Gastroesophageal sphincter (tissue), 4 donors: ENCODE measurements around the gene TMCO4. TPM values are rescaled to one million over a fixed set of nuclear protein-coding genes. Genes with fewer than 3 reads are reported as not detected.

Experiments
- ATAC-seq: fragments of 150-250 bp; one replicate; pipeline ENCODE4 v1.9.1; 2016; ENCODE audit warnings: mild to moderate bottlenecking, moderate library complexity
- H3K27ac ChIP-seq, 4 donors: fragments of 200-600 bp; sonication (generic) in 3 of 4; 1 replicate in 3 of 4; 2 replicates in 1 of 4; pipeline ENCODE4 v1.5.1; 2016 to 2019
- H3K27me3 ChIP-seq: fragments of 200-600 bp; sonication (generic); one replicate; pipeline ENCODE4 v1.5.1; 2019
- H3K36me3 ChIP-seq, 2 donors: fragments of 200-600 bp; sonication (generic); one replicate each; pipeline ENCODE4 v1.5.1; 2019; ENCODE audit warnings: control low read depth in 1 of 2
- H3K4me1 ChIP-seq, 3 donors: fragments of 200-600 bp; sonication (generic); 1 replicate in 2 of 3; 2 replicates in 1 of 3; pipeline ENCODE4 v1.5.1; 2016 to 2019; ENCODE audit warnings: control low read depth in 2 of 3
- H3K4me3 ChIP-seq, 2 donors: fragments of 200-600 bp; sonication (generic); one replicate each; pipeline ENCODE4 v1.5.1; 2019; ENCODE audit warnings: mild to moderate bottlenecking in 1 of 2, moderate library complexity in 1 of 2
- H3K9me3 ChIP-seq, 3 donors: fragments of 200-600 bp; sonication (generic); one replicate each; pipeline ENCODE4 v1.5.1; 2017 to 2019; ENCODE audit warnings: control low read depth in 2 of 3
- CTCF ChIP-seq, 4 experiments: fragments of 200-600 bp in 2 of 4; fragments of 450-650 bp in 2 of 4; sonication (generic) in 1 of 4; IDR thresholded peaks; one replicate each; pipeline ENCODE4 v1.5.1; 2017 to 2019; ENCODE audit warnings: antibody characterized with exemption in 4 of 4, mild to moderate bottlenecking in 2 of 4, moderate library complexity in 2 of 4
- EP300 ChIP-seq: sonication (generic); formaldehyde crosslinking; IDR thresholded peaks from one replicate; pipeline ENCODE4 v1.6.1; 2017; ENCODE audit warnings: antibody characterized with exemption, mild to moderate bottlenecking
- POLR2A ChIP-seq, 2 donors: fragments of 450-650 bp; IDR thresholded peaks; one replicate each; pipeline ENCODE4 v1.6.1; 2017; ENCODE audit warnings: antibody characterized with exemption in 2 of 2, mild to moderate bottlenecking in 2 of 2, moderate library complexity in 1 of 2
- POLR2AphosphoS5 ChIP-seq: sonication (generic); formaldehyde crosslinking; IDR thresholded peaks from one replicate; pipeline ENCODE4 v1.6.1; 2017; ENCODE audit warnings: antibody characterized with exemption
- WGBS, 2 donors: methylation state at CpG; one replicate each; pipeline ENCODE4 v1.1.5; 2018; ENCODE audit warnings: low coverage in 1 of 2; 5-methylcytosine and 5-hydroxymethylcytosine counted together
- total RNA-seq, 4 donors: library from RNA; depleted of rRNA; stranded (reverse); fragments of >200 nt; gene quantifications; one replicate each; pipeline ENCODE4 v1.1.0, GENCODE V29; 2016

The TMCO4 gene
- total RNA-seq, 4 donors from 2014 or later, result 18.1 to 36.9 (median 24.5) TPM

- H3K9me3 ChIP-seq, result no peaks in the 10 kb centered on the region
- H3K27ac ChIP-seq, result no peak overlapping the region
- no peak overlapping the region for H3K4me3 ChIP-seq
- peaks cover 46% of the 10 kb centered on the region for H3K27me3 ChIP-seq
- H3K4me1 ChIP-seq, result peaks cover 0 to 39% (median 9%) of the 10 kb centered on the region in 3 donors
- no peak for ATAC-seq
- H3K36me3 ChIP-seq, result peaks cover 0 to 20% of the 10 kb centered on the region in 2 donors
- 3 to 6% methylated on average over 6 to 9 of the region's 9 CpGs for WGBS, 2 donors
- TF ChIP-seq POLR2AphosphoS5 (peak; percentile 1), CTCF (IDR thresholded peaks at IDR 0.05) (peak in 3 of 4 experiments; percentile 71 to 77 (median 73)), EP300 (no peak), POLR2A (IDR thresholded peaks at IDR 0.05) (no peak)
These were observed 137.9 kb downstream of the TMCO4 start for GRCh38 chr1:19661721-19662228.

GRCh38 chr1:19658186-19658585 lies 141.5 kb downstream of the TMCO4 start:
- no peaks in the 10 kb centered on the region for H3K9me3 ChIP-seq
- H3K27me3 ChIP-seq, result peaks cover 12% of the 10 kb centered on the region
- H3K27ac ChIP-seq, result peak overlapping the region in 3 of 4 donors; percentile 74 to 99 (median 93)
- no peak overlapping the region for H3K4me3 ChIP-seq
- TF ChIP-seq EP300 (no peak), POLR2A (IDR thresholded peaks at IDR 0.05) (no peak), POLR2AphosphoS5 (no peak), CTCF (IDR thresholded peaks at IDR 0.05) (no peak)
- H3K36me3 ChIP-seq, result peaks cover 0 to 47% of the 10 kb centered on the region in 2 donors
- WGBS, 2 donors, result 80% methylated on average over 7 of the region's 13 CpGs; no CpG with 5 or more reads in 1 of the 2 donors
- ATAC-seq, result no peak
- H3K4me1 ChIP-seq, result peaks cover 0 to 57% (median 14%) of the 10 kb centered on the region in 3 donors

- Histone ChIP-seq H3K4me1 (peaks cover 0 to 64% (median 15%) of the 10 kb centered on the region in 3 donors), H3K4me3 (no peak overlapping the region), H3K27me3 (peaks cover 5% of the 10 kb centered on the region), H3K27ac (peak overlapping the region in 3 of 4 donors; percentile 74 to 99 (median 93)), H3K9me3 (no peaks in the 10 kb centered on the region), H3K36me3 (peaks cover 0 to 47% of the 10 kb centered on the region in 2 donors)
- WGBS, 2 donors, result 40 to 75% methylated on average over 1 to 3 of the region's 10 CpGs
- TF ChIP-seq CTCF (IDR thresholded peaks at IDR 0.05), result no peak
- no peak for TF ChIP-seq EP300
- TF ChIP-seq POLR2A (IDR thresholded peaks at IDR 0.05), result no peak
- TF ChIP-seq POLR2AphosphoS5, result no peak
- ATAC-seq, result no peak
These were observed 142.2 kb downstream of the TMCO4 start for GRCh38 chr1:19657511-19657910.

GRCh38 chr1:19656780-19657466 lies 142.8 kb downstream of the TMCO4 start:
- no peak for ATAC-seq
- H3K4me3 ChIP-seq, result no peak overlapping the region
- H3K27me3 ChIP-seq, result peaks cover under 1% of the 10 kb centered on the region
- peaks cover 0 to 50% of the 10 kb centered on the region in 2 donors for H3K36me3 ChIP-seq
- no peaks in the 10 kb centered on the region for H3K9me3 ChIP-seq
- H3K27ac ChIP-seq, result peak overlapping the region in 3 of 4 donors; percentile 74 to 99 (median 93)
- H3K4me1 ChIP-seq, result peaks cover 0 to 68% (median 21%) of the 10 kb centered on the region in 3 donors
- no CpG with 5 or more reads among the region's 15 CpGs for WGBS, 2 donors
- no peak for TF ChIP-seq POLR2AphosphoS5
- no peak for TF ChIP-seq EP300
- no peak for TF ChIP-seq CTCF (IDR thresholded peaks at IDR 0.05)
- no peak for TF ChIP-seq POLR2A (IDR thresholded peaks at IDR 0.05)
